Measurements from ENCODE around the gene SLC39A1. TPM values are rescaled to one million over a fixed set of nuclear protein-coding genes. Genes with fewer than 3 reads are reported as not detected.
A peak's percentile ranks its signal among the peaks of the same experiment; 100 is the strongest.

The SLC39A1 gene
- total RNA-seq, 1 experiment from 2014 or later = 130 TPM

GRCh38 chr1:153946622-153947241 is 16.6 kb downstream of the SLC39A1 start, which contains the start of gene DENND4B:
DENND4B (minus strand) TSS chr1:153946718; CDS start chr1:153944374, 2,344 bp downstream.
- peak; percentile 86 for DNase-seq (ENCODE audit: low read depth)

GRCh38 chr1:153945795-153946621 is 17.3 kb downstream of the SLC39A1 start:
- DNase-seq (ENCODE audit: low read depth) = peak; percentile 79

- DNase-seq (ENCODE audit: low read depth) = no peak
Observed at GRCh38 chr1:153945131-153945794, 18.1 kb downstream of the SLC39A1 start.

GRCh38 chr1:153944827-153945117 is 18.6 kb downstream of the SLC39A1 start:
- DNase-seq (ENCODE audit: low read depth) = no peak

GRCh38 chr1:153944005-153944826 is 19.1 kb downstream of the SLC39A1 start:
- DNase-seq (ENCODE audit: low read depth) = no peak

- DNase-seq (ENCODE audit: low read depth) = no peak
Observed at GRCh38 chr1:153942766-153943549, 20.4 kb downstream of the SLC39A1 start.

GRCh38 chr1:153941826-153942725 is 21.3 kb downstream of the SLC39A1 start:
- no peak for DNase-seq (ENCODE audit: low read depth)

GRCh38 chr1:153940756-153941155 is 22.6 kb downstream of the SLC39A1 start:
- DNase-seq (ENCODE audit: low read depth) = no peak

GRCh38 chr1:153939476-153939875 is 23.9 kb downstream of the SLC39A1 start:
- no peak for DNase-seq (ENCODE audit: low read depth)

- DNase-seq (ENCODE audit: low read depth) = no peak
Observed at GRCh38 chr1:153938996-153939395, 24.3 kb downstream of the SLC39A1 start.

GRCh38 chr1:153937331-153937730 is 26.0 kb downstream of the SLC39A1 start:
- DNase-seq (ENCODE audit: low read depth) = no peak

GRCh38 chr1:153936011-153936802 is 27.1 kb downstream of the SLC39A1 start:
- no peak for DNase-seq (ENCODE audit: low read depth)

GRCh38 chr1:153934746-153935145 is 28.6 kb downstream of the SLC39A1 start:
- DNase-seq (ENCODE audit: low read depth) = no peak

- DNase-seq (ENCODE audit: low read depth) = no peak
Observed at GRCh38 chr1:153933955-153934354, 29.4 kb downstream of the SLC39A1 start.

- DNase-seq (ENCODE audit: low read depth) = no peak
Observed at GRCh38 chr1:153933430-153933829, 29.9 kb downstream of the SLC39A1 start.

GRCh38 chr1:153932156-153933131 is 30.9 kb downstream of the SLC39A1 start:
- no peak for DNase-seq (ENCODE audit: low read depth)

GRCh38 chr1:153929981-153930948 is 33.1 kb downstream of the SLC39A1 start:
- DNase-seq (ENCODE audit: low read depth) = no peak
